Amniotic stem cell (primary cell): ENCODE results near the gene THAP5.

Experiments used
- DNase-seq: peaks from one replicate; lab custom pipeline; 2025; lab: John Stamatoyannopoulos, UW

Gene THAP5, protein sequence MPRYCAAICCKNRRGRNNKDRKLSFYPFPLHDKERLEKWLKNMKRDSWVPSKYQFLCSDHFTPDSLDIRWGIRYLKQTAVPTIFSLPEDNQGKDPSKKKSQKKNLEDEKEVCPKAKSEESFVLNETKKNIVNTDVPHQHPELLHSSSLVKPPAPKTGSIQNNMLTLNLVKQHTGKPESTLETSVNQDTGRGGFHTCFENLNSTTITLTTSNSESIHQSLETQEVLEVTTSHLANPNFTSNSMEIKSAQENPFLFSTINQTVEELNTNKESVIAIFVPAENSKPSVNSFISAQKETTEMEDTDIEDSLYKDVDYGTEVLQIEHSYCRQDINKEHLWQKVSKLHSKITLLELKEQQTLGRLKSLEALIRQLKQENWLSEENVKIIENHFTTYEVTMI

DNA sequence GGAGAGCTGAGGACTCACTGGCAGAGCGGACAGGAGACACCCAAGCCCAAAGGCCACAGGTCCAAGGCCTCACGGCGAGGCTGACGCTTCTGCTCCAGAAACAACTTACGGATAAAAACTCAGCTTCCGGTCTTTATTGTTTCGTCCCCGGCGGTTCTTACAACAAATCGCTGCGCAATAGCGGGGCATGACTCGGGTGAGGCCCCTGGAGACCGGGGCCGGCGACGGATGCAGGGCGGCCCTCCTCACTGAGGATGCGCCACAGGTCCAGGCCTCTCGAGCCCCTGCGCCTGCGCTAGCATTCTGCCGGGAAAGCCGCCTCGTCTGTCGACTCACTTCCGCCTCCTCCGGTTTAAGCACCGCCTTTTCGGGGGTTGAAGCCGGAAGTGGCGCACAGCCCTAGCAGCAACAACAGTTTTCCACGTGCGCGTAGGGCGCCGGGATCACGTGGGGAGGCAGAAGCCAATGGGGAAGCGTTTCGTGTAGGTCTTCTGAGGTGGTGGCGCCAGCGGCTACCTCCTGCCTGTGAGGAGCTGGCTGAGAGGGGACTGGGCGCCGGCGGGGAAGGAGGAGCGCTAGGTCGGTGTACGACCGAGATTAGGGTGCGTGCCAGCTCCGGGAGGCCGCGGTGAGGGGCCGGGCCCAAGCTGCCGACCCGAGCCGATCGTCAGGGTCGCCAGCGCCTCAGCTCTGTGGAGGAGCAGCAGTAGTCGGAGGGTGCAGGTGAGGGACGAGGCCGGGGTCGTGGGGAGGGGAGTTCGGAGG, at the start of gene THAP5, which contains the start of gene DNAJB9:
TSS of gene THAP5 (minus strand) at position 326 of the 765 bp plus-strand sequence. CDS start at position 189, 137 bp downstream.
TSS of gene DNAJB9 (plus strand) at position 494 of the 765 bp plus-strand sequence. CDS start 1,853 bp downstream, outside the sequence.
- DNase-seq: peak; percentile 96

DNA sequence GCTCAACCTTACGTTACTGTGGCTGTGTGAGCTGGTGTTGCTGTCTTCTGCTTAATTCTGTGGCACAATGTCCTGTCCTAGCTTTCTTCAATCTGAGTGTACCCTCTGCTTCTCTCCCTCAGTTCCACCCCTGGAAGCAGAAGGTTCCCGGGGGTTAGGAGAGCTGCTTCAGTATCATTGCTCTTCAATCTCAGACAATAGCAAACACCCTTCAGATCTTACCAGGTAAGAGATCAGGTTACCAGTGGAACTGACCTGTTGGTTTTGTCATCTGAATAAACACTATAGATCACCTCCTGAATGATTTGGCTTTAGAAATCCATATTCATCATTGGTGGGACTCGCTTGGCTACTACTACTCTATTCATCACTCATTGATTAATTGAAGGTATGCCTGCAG, 48.5 kb upstream of the THAP5 start:
- no peak for DNase-seq

DNA sequence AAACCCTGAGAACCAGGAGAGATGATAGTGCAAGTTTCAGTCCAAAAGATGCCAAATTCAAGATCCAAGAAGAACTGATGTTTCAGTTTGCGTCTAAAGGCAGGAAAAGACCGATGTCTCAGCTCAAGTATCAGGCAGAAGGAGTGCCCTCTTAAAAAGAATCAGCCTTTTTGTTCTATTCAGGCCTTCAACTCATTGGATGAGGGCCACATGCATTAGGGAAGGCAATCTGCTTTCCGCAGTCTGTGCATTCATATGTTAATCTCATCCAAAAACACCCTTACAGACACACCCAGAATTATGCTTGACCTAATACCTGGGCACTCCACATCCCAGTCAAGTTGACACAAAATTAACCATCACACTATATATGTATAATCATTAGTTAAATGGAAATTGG, 45.4 kb upstream of the THAP5 start:
- DNase-seq: no peak

DNA sequence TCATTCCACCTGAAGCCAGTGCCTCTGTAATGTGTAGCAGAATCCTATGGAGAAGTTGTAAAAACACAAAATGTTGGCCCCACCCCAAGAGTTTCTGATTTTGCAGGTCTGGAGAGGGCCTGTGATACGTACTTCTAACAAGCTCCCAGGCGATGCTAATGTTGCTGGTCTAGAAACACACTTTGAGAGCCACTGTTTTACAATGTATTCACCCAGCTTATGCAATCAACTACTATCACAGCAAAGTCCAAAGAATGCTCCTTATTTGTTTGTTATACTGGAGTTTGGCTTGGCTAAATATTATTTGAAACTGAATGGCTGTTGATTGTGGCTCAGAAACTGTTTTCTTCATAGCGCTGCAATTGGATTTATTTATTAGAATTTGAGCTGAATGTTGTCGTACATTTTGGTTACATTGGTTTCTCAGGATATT, 44.5 kb upstream of the THAP5 start:
- no peak for DNase-seq

DNA sequence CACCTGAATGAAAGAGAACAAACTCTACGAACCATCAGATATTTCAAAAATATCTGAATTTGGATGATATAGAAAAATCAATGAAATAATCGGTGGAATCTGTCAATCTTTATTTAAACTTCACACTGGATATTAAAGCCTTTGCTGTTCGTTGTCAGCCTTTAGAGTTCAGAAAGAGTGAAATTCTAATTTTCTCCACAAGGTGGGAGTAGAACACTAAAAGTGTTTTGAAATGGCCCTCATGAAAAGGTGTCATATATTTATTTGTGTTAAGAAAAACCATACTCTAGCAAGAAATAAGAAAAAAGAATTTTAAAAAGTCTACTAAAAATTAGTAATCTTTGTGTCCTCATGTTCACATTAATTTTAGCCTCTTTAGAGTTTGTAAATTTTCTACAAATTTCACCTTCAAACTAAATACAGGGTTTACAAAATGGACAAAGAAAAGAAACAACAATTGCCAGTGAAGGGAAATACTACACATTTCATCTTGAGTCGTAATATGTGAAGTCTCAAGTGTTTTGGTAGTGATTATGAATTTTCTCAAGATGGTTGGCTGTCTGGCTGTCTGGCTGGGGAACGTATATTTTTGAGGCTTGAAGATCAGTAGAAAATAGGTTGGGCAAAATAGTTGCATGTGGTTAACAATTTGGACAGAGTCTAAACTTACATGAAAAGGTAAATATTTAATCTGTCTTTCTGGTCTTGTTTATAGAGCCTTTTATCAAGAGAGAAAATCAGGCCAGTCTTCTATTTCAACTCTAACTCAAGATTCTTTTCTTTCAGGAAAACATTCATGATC, 43.8 kb upstream of the THAP5 start:
- DNase-seq: peak; percentile 5

DNA sequence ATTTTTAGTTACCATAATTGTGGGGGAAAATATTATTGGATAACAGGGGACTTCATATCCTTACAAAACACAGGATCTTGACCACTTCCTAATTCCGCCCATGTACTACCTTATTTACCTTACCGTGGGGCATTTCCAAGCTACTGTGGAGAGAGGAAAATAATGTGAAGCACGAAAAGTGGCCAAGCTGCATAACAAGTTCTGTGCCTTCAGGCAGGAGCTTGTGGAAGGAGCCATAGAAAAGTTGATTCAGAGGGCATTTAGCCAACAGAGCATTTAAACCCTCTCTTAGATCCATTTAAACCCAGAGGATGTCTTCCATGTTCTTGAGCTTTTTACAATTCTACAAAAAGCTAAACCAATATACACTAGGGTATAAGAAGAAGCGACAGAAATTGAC, 41.8 kb upstream of the THAP5 start:
- DNase-seq: no peak

DNA sequence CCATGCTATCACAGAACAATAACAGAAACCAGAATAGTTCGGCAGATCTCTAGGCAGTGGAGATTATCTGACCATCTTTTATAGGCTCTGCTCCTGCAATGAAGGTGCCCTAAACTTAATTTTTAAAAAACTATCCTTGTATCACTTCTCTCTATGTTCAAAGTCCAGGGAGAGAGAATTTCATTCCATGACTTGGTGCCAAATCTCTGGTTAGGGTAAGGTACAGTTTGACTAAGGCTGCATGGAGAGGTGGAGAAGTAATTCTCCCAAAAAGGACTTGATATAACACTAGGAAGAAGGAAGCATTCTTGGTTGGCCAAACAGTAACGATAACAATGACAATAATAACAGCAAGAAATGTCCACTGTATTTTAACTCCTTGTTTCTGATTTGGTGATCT, 40.1 kb upstream of the THAP5 start:
- DNase-seq: no peak

DNA sequence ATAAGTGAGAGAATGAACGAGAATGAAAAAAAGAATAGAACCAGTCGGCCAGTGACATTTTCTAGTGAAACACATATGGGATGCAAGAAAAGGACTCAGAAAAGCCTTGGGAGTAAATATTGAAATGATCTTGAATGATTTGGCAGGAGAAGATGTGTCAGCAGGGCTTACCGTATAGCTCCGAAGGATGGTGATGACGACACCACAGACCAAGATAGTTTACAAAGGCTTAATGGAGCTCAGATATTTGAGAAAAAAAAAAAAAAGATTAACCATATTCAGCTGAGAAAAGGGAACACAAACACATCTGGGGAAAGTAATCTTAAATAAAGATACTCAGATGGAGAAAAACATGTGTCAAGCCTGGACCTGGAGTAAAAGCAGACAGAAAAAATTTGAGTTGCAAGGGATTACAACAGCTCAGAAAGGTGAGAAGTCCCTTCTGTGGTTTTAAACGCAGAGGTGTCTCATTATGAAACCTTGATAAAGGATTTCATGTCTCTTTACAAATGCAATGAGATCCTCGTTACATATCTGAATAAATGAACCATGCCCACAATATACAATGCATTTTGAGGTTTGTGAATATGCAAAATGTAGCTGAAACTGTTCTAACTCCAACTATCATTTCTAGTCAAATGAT, 36.2 kb upstream of the THAP5 start:
- no peak for DNase-seq

DNA sequence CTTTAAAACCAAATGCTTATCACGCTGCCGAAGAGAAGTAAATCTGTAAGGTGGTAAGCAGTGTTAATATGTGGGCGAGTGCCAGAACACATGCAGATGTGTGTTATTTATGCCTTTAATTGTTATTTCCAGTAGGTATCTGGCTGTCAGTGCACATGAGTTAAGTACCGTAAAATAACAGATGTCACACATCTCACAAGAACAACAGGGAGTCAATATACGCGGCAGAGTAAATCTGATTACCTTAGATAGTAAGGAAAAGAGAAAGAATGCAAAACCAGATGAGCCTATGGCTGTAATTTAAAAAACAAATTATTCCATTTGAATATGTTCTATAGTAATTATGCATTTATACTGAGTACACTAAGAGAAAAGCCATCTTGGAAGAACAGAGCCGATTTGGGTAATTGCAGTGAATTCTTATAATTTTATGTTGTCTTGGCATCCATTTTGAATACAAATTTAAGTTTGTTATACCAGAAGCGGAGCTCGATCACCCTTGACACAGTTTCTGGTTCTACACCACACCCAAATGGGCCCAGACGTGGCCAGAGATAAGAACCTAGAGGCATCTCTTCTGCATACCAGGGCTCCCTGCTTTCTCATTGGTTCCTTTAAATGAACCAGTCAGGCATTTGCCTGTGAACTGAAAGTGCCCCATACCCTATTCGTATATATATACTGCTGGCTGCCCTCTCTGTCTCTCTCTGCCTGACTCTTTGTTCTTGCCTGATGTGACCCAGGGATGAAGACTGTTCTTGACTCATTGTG, 35.0 kb upstream of the THAP5 start:
- no peak for DNase-seq

DNA sequence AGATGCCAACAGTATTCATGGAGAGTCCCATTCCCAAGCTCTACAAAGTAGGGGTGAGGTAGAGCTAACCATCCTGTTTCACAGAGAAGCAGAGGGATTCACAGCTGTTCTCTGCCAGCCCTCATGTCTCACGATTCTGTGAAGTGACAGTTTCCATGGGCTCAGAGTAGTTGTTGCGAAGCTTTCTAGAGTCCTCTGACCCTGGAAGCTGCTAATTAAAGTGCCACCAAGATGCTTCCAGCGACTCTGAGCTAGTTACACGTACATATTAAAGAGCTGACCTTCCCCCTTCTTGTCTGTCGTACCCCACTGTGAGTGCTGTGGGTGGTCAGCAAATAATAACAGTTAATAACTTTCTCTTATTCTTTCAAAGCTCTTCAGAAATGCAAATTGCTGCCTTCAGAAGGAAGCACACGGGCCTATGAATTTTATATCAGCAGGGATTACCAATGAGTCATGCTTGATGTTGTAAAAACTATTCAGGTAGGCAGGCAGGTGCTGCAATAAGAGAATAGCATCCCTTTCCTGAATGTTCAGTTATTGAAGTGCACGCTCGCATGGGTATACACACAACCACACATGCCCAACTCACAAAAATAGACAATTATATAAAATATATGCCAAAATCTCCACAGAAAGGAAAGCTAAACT, 34.3 kb upstream of the THAP5 start:
- DNase-seq: no peak

DNA sequence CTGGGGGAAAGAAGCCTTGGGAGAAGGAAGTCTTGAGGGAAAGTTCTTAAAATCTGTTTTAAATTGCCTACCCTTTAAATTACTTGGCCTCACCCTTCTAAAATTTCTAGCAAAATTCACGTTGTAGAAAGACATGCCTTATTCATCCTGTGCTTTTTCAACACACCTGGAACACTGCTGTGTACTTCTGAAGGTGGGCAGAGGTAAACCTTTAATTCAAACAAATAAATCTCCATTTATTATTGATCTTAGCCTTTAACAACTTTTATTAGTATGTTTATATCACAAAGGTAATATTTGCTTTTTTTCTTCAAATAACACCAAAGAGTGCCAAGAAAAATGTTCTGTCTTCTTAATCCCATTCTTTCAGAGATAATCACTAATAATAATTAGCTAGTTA, 30.9 kb upstream of the THAP5 start:
- DNase-seq: no peak

DNA sequence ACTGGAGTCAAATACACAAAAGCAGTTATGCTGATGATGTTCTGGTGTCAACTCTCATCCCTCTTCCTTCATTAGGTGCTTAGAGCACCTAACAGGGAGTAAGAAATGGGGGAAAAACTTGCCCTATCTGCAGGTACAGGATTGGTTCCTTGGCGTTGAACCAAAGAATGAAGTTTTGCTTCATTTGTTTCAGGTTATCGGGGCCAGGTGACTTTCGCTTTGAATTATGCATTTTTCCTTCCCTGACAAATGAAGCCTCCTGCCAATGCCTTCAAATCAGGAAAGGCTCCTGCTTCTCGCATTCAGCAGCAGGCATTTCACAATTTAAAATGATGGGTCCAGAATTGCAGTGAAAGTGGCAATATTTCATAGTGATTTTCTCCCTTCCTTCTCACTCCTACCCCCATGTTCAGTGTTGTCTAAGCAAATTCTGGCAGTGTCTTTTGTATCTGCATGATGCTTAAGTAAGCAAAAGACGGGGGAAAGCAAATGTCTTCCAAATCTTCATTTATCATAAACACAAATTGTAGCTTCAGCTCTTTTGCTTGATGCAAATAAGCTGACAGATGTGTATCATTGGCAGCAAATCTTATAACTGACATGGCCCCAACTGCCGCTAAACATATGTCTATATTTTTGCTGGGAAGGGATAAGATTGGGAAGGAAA, 29.5 kb upstream of the THAP5 start:
- DNase-seq: no peak

DNA sequence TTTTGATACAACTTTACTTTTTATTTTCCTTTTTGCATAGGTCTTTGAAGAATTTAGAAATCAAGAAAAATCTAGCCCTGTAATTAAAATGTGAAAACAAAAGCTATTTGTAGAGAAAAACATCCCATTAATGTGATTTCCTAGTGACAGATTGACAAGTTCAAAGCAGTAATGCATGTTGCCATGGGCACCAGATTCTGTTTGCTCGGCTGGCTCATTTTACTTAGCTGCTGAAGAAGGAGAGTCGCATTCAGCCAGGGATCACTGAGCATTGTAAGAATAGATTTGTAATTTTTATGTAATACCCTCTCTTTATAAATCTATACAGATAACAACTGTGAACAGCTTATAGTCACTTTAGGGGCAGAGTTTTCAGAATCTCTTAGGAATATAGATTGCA, 28.6 kb upstream of the THAP5 start:
- DNase-seq: no peak

DNA sequence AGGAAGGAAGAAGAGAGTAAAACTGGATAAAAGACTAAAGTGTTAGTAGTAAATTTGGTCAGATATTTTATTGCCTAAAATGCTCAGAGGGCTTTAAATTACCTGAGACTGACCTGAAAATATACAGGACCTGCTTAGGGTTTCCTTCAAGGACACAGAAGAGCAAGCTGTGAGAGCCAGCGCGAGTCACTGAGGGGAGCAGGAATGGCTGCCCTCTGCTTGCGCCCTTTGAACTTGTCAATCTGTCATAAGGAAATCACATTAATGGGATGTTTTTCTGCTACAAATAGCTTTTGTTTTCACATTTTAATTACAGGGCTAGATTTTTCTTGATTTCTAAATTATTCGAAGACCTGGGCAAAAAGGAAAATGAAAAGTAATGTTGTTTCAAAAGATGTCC, 27.1 kb upstream of the THAP5 start:
- no peak for DNase-seq

DNA sequence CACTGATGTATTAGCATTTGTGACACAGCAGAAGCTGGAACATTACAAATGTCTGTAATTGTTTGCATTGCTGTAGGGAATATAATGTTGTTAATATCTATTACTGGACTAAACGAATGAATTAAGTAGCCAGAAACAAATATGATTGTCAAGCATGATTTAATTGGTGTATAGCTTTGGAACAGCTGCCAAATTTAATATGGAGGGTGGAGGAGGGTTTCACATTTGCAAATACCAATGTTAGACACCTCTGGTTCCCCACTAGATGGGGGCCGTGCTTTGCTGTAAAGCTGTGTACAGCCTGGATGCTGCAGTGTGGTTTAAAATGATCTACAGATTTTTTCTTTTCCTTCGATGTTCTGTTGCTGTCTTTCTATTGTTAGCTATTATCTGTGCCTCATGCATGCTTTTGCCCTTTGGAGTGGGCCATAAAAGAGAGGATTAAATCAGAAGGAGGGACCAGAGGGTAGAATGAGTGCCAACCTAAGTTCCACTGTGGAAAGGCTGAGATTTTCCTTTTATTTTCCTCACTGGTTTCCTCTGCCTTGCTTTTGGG, 23.2 kb upstream of the THAP5 start:
- no peak for DNase-seq

DNA sequence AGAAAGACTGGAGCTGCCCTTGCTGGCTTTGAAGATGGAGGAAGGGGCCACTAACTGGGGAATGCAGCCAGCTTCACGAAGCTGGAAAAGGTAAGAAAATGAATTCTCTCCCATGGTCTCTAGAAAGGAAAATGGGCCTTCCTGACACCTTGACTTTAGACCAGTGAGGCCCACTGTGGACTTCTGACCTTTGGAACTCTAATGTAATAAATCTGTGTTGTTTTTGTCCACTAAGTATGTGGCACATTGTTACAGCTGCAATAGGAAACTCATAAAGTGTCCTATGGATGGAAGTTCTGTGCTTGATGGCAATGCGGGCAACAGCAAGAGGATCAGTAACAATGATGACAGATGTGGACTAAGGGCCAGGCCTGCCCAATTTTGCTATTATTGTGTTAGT, 21.1 kb upstream of the THAP5 start:
- DNase-seq: no peak

DNA sequence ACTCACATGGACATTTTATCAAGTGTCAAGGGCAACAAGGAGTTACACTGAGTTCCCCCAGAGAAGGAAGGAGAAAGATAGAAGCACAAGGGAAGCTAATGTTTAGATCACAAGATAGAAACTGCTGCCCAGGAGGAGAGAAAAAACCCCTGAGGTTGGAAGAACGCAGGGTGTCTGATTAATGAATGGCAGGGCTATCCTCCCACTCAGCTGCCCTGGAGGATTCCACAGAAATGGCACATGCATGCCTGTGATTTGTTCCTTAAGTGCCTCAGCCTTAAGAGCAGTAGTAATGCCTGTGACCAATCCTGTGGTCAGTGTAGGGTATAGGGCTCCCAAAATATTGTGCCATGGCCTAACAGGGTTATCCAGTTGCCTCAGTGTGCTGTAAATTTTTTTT, 20.4 kb upstream of the THAP5 start:
- no peak for DNase-seq

DNA sequence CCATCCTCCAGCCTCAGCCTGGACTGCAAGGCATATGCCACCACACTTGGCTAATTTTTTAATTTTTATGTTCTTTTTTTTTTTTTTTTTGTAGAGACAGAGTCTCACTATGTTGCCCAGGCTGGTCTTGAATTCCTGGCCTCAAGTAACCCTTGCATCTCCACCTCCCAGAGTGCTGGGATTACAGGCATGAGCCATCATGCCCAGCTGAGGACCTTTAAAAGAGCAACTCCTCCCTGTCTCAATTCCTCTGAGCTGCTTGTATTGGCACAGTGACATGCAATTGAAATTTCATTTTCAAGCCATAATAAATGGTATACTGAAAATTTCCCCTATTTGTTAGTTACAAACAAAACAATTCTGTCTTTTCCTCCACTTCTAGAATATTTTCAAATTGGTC, 19.7 kb upstream of the THAP5 start:
- DNase-seq: no peak

DNA sequence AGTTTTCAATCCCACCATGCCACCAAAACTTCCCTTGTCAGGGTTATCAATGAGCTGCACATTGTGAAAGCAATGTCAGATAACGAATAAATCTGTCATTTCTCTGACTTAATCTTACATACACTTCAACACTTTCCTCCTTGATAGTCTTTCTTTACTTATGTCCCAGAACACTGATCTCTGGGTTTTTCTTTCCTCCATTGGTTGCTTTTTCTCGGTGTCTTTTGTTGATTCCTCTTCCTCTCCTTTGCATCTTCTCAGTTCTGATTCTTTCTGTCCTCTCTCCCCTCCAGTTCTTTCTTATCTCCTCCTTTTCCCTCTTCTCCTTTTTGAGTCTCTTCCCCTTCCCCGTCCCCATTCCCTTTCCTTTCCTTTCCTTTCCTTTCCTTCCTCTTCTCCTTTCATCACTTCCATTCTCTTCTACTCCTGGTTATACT, 16.8 kb upstream of the THAP5 start:
- no peak for DNase-seq

DNA sequence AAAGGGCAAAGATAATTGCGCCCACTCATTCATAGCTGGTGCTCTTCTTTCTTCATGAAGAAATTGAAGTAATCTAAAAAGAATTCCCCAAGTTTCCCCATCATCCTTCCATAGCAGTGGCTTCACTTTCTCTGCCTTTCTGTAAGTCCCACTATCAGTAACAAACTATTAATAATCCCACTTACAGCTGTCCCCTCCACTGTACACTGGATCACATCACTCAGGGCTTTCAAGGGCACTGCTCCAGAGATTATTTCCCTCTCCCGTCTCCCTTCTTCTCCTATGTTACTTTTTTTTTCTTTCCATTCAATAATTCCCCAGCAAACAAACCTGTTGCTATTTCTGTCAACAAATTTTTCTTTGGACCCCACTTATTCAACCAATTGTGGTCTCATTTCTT, 16.3 kb upstream of the THAP5 start:
- no peak for DNase-seq
